ENCODE results near the gene CCNH. TPM values are rescaled to one million over a fixed set of nuclear protein-coding genes. Genes with fewer than 3 reads are reported as not detected.

Gene CCNH
- total RNA-seq, 1 donor: 84.6 TPM

DNA sequence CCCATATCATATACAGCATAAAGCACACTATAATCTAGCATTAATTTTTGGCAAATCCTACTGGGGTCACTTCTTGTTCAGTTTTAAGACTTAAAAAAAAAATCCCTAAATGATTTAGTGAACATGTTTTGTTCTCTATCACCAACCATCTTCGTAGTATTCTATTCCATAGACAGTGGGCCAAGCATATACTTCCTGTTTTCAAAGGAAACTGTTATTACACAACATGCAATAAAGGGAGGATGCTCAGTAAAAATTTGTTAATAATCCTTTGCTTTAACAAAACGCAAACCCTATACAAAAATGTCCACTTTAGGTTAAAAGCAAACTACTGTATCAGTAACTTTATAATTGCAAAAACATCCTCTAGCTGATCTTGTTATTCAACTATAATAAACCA is 13.0 kb downstream of the CCNH start:
- no peak overlapping the region for H3K4me3 ChIP-seq (ENCODE audit: low read depth, low read length)
- TF ChIP-seq CTCF (IDR thresholded peaks at IDR 0.05; ENCODE audit: insufficient read depth, low read length): no peak
- DNase-seq (ENCODE audit: low read depth): no peak

DNA sequence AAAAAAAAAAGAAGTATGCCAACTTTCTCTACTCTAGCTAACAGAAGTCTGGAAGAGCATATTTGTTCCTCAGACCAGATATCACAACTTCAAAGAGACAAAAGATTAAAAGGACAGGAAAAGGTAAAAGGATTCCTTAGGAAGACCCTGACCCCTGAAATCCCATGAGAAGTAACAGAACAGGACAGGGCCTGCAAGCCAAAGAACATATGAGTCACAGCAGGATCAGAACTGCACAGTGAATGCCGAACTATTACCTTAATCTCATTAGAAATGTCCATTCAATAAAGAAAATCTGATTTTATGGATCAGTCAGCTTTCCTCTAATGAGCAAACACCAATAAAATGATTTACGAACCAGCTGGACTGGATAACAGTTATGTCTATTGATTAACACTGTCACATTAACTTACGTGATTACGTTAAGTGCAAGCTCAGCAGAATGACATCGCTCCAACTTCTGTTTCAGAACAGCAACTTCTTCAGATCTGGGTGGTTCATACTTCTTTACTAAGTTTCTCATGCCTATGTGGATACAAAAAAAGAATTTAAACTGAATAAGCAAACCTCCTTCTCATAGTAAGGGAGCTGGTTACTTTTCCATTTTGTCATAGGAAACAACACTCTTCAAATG is 13.6 kb downstream of the CCNH start:
- TF ChIP-seq CTCF (IDR thresholded peaks at IDR 0.05; ENCODE audit: insufficient read depth, low read length): no peak
- H3K4me3 ChIP-seq (ENCODE audit: low read depth, low read length): no peak overlapping the region
- no peak for DNase-seq (ENCODE audit: low read depth)

DNA sequence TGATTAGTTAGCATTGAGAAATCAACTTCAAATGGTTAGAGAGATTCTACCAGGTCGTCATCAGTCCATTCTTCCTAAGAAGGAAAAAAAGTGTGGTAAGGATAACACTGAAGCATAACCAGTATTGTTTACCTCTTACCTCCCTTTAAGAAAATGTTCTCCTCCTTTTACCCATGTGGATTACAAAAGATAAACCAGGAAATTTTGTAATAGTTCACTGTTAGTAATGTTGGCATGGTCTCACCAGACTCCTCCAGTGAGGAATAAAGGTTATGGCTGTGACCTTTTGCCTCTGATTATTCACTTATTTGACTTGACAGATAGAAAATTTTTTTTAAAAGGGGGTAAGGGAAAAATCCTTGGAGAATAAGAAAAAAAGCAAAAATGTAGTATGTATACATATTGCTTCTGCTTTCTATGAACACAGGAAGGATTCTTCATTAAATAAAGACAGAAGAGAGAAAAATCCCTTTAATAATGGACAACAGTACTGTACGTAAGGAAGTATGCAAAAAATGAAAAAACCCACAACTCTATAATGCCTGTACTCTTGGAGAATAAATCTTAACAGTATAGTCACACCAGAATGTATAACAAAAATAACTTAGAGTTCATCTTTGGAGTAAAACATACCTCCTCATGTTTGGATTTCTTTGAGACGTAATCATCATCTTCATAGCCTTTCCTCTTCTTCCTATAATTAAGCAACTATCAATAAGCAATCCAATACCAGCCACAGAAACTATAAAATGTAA is 18.1 kb downstream of the CCNH start:
- peak; percentile 75 for DNase-seq (ENCODE audit: low read depth)
- H3K4me3 ChIP-seq (ENCODE audit: low read depth, low read length): no peak overlapping the region
- TF ChIP-seq CTCF (IDR thresholded peaks at IDR 0.05; ENCODE audit: insufficient read depth, low read length): no peak

- peak; percentile 85 for DNase-seq (ENCODE audit: low read depth)
- TF ChIP-seq CTCF (IDR thresholded peaks at IDR 0.05; ENCODE audit: insufficient read depth, low read length): no peak
- H3K4me3 ChIP-seq (ENCODE audit: low read depth, low read length): no peak overlapping the region
These were observed 19.4 kb downstream of the CCNH start for GRCh38 chr5:87393331-87393730.

GRCh38 chr5:87392801-87393200 is 19.9 kb downstream of the CCNH start:
- H3K4me3 ChIP-seq (ENCODE audit: low read depth, low read length): no peak overlapping the region
- no peak for DNase-seq (ENCODE audit: low read depth)
- no peak for TF ChIP-seq CTCF (IDR thresholded peaks at IDR 0.05; ENCODE audit: insufficient read depth, low read length)

GRCh38 chr5:87392170-87392569 is 20.6 kb downstream of the CCNH start:
- no peak for DNase-seq (ENCODE audit: low read depth)
- no peak overlapping the region for H3K4me3 ChIP-seq (ENCODE audit: low read depth, low read length)
- TF ChIP-seq CTCF (IDR thresholded peaks at IDR 0.05; ENCODE audit: insufficient read depth, low read length): no peak
